GM21381 (cell line): ENCODE results near the gene IDI1.

Experiments
- ATAC-seq: cut with Tn5 transposase; IDR thresholded peaks from one replicate; pipeline ENCODE4 v1.9.1; 2021; ENCODE audit warnings: mild to moderate bottlenecking, moderate library complexity; ENCODE audit not compliant: unreplicated experiment

IDI1 gene

DNA sequence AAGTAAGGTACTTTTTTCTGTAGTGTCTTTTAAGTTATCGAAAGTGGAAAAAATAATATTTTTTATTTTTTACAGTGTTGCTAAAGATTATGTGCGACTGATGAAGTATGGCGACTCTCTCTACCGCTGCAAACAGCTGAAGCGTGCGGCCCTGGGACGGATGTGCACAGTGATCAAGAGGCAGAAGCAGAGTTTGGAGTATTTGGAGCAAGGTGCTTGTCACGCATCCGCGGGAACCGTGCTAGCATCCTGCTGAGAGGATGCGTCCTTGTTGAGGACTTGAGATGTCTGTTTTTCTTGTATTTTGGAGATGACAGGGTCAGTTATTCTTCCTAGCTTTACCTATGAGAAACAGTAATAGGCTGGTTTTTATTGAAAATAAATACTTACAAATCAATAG lies 52.9 kb downstream of the IDI1 start:
- no peak for ATAC-seq

- ATAC-seq: no peak
Measured at GRCh38 chr10:995559-995926, 53.4 kb downstream of the IDI1 start.

DNA sequence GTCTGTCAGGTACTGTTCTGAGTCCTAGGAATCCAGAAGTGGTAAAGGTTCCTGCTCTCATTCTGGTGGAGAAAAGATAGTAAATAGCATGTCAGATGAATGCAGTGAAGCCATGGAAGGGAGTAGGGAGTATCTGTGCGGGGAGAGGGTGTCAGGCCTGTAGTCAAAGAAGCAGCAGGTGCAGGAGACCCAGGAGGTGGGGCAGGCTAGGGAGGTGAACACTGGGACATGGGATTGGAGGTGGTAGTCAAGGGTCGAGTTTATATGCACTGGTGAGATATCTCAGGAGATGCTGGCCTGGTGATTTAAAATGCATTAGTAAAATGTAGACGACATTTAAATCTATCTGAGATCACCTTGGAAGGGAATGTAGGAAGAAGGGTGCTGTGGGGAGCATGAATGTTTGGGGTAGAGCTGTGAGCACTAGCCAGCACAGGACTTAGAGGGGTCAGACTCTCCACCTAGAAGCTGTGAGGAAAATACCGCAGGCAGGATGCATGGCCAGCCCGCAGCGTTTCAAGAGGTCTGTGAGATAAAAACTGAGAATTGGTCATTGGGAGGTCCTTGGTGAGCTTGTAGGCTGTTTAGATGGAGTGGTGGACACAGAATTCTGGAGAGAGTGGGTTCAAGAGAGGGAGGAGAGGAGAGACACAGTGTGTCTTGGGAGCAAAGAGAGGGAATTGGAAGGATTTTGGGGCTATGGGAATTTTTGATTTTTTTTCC lies 53.9 kb downstream of the IDI1 start:
- ATAC-seq: no peak

DNA sequence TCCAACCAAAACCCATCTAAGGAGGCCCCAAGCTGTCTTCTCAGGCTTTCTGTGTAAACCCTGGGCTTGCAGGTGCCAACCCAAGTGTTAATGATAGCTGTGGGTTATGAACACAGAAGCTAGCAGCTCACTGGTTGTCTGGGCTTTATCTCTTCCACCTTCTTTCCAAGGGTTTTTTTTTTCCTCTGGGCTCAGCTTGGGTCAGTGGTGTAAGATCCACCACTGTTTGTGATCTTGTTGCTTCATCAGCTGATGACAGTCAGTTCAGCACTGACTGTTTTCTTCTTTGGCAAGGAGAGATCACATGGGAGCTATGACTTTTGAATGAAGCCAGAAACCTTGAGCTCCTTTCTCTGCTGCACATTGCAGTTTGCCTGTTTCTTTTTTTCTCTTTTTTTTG lies 56.0 kb downstream of the IDI1 start:
- ATAC-seq: no peak

DNA sequence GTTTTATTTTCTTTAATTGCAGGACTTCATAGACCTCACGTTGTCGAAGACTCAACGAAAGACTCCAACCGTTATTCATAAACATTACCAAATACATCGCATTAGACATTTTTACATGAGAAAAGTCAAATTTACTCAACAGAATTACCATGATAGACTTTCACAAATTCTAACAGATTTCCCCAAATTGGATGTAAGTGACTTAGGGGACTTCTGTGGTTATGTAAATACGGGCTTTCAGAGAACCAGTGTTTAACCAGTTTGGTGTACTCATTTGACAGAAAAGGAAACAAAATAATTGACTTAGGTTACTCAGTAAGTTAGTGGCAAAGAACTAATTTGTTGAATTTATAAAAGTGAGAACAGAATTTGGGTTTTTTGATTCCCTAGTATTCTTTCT lies 56.5 kb downstream of the IDI1 start:
- no peak for ATAC-seq

DNA sequence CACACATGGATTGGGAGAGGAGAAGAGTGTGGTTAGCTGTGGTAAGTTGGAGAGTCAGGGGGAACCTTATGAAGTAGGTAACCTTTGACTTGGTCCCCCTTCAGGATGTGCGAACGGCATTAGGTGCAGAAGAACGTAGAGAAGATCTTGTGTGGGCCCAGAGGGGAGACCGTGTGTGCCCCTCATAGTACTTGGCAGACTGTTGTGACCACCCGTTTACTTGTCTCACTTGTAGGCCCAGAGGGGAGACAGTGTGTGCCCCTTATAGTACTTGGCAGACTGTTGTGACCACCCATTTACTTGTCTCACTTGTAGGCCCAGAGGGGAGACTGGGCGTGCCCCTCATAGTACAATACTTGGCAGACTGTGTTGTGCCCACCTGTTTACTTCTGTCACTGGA lies 58.1 kb downstream of the IDI1 start:
- ATAC-seq: no peak
